ENCODE measurements around the gene PRKAG2.

The PRKAG2 gene

GRCh38 chr7:151674161-151674920 is 202.6 kb downstream of the PRKAG2 start:
- no CpG with 5 or more reads among the region's 10 CpGs for WGBS, 2 donors (ENCODE audit: extremely low coverage in 2 of 2, insufficient read length in 2 of 2, insufficient replicate concordance in 1 of 2)
- DNase-seq (ENCODE audit: low spot score) = no peak

DNA sequence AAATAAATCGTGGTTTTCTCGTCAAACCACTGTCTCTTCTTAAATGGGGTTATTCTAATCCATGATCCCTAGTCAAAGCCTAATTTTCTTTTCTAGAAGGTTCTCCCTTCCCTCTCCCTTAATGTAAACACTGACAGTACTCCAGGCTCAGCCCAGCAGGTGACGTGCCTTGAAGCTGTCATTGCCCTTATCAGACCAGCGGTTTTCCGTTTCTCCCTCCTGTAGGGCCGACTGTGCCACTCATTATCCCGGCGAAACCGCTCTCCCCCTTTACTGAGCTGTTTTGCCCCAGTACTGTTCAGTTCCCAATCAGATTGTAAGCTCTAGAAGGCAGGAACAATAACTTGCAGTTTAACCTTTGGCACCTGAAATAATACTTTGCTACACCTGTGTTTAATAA is 203.7 kb downstream of the PRKAG2 start:
- Histone ChIP-seq H2AK5ac (ENCODE audit: low read depth, low read length) (no peak overlapping the region), H3K27ac (replicated peaks; ENCODE audit: low read length) (no peak overlapping the region), H3K9ac (ENCODE audit: low read depth, low read length, poor library complexity) (no peak overlapping the region), H2BK15ac (ENCODE audit: low read length) (no peak overlapping the region), H2AFZ (ENCODE audit: low read length) (no peak overlapping the region), H3K79me1 (ENCODE audit: low read depth, low read length) (no peaks in the 10 kb centered on the region), H4K8ac (ENCODE audit: low read depth, low read length) (no peak overlapping the region), H2BK12ac (ENCODE audit: low read length) (no peak overlapping the region), H3K9me3 (replicated peaks in 1 of 2; ENCODE audit: control insufficient read depth in 2 of 2, insufficient read depth in 1 of 2, low read depth in 1 of 2, low read length in 2 of 2) (peaks cover 0 to 4% of the 10 kb centered on the region in 2 donors), H3K4ac (ENCODE audit: low read length) (no peak overlapping the region), H3K27me3 (ENCODE audit: control insufficient read depth in 3 of 3, insufficient read depth in 3 of 3, low read depth in 1 of 3, low read length in 3 of 3) (no peaks in the 10 kb centered on the region), H3K36me3 (replicated peaks in 1 of 2; ENCODE audit: control insufficient read depth in 2 of 2, insufficient read depth in 2 of 2, low read length in 2 of 2) (no peaks in the 10 kb centered on the region), H3K4me2 (ENCODE audit: insufficient read depth, low read length, poor library complexity, severe bottlenecking) (no peak overlapping the region), H3K14ac (ENCODE audit: low read length) (no peak overlapping the region), H4K91ac (ENCODE audit: low read depth, low read length, poor library complexity) (no peak overlapping the region), H3K23ac (ENCODE audit: low read depth, low read length, poor library complexity) (no peak overlapping the region), H2BK5ac (ENCODE audit: low read length) (no peak overlapping the region), H3K18ac (ENCODE audit: low read length) (no peak overlapping the region), H3K4me1 (ENCODE audit: control insufficient read depth in 2 of 2, insufficient read depth in 1 of 2, low read depth in 1 of 2, low read length in 2 of 2) (peaks cover 5 to 8% of the 10 kb centered on the region in 2 donors), H3K4me3 (ENCODE audit: low read length in 2 of 2) (no peak overlapping the region), H2BK120ac (ENCODE audit: low read depth, low read length) (no peak overlapping the region)
- WGBS, 2 donors (ENCODE audit: extremely low coverage in 2 of 2, insufficient read length in 2 of 2, insufficient replicate concordance in 1 of 2) = no CpG with 5 or more reads among the region's 9 CpGs
- no peak for DNase-seq (ENCODE audit: low spot score)

More at GRCh38 chr7:151674161-151674920, 202.6 kb downstream of the PRKAG2 start:
- Histone ChIP-seq H3K27me3 (ENCODE audit: control insufficient read depth in 3 of 3, insufficient read depth in 3 of 3, low read depth in 1 of 3, low read length in 3 of 3) (no peaks in the 10 kb centered on the region), H3K18ac (ENCODE audit: low read length) (no peak overlapping the region), H3K27ac (replicated peaks; ENCODE audit: low read length) (no peak overlapping the region), H3K4me2 (ENCODE audit: insufficient read depth, low read length, poor library complexity, severe bottlenecking) (no peak overlapping the region), H3K9ac (ENCODE audit: low read depth, low read length, poor library complexity) (no peak overlapping the region), H2BK12ac (ENCODE audit: low read length) (no peak overlapping the region), H3K9me3 (replicated peaks in 1 of 2; ENCODE audit: control insufficient read depth in 2 of 2, insufficient read depth in 1 of 2, low read depth in 1 of 2, low read length in 2 of 2) (peaks cover 0 to 4% of the 10 kb centered on the region in 2 donors), H3K23ac (ENCODE audit: low read depth, low read length, poor library complexity) (no peak overlapping the region), H2BK15ac (ENCODE audit: low read length) (no peak overlapping the region), H2BK5ac (ENCODE audit: low read length) (no peak overlapping the region), H3K4ac (ENCODE audit: low read length) (no peak overlapping the region), H3K4me1 (ENCODE audit: control insufficient read depth in 2 of 2, insufficient read depth in 1 of 2, low read depth in 1 of 2, low read length in 2 of 2) (peaks cover 8 to 10% of the 10 kb centered on the region in 2 donors), H4K8ac (ENCODE audit: low read depth, low read length) (no peak overlapping the region), H3K4me3 (ENCODE audit: low read length in 2 of 2) (no peak overlapping the region), H3K36me3 (replicated peaks in 1 of 2; ENCODE audit: control insufficient read depth in 2 of 2, insufficient read depth in 2 of 2, low read length in 2 of 2) (no peaks in the 10 kb centered on the region), H3K79me1 (ENCODE audit: low read depth, low read length) (no peaks in the 10 kb centered on the region), H3K14ac (ENCODE audit: low read length) (no peak overlapping the region), H2AFZ (ENCODE audit: low read length) (no peak overlapping the region), H4K91ac (ENCODE audit: low read depth, low read length, poor library complexity) (no peak overlapping the region), H2AK5ac (ENCODE audit: low read depth, low read length) (no peak overlapping the region), H2BK120ac (ENCODE audit: low read depth, low read length) (no peak overlapping the region)

GRCh38 chr7:151672716-151673115 is 204.2 kb downstream of the PRKAG2 start:
- Histone ChIP-seq H3K23ac (ENCODE audit: low read depth, low read length, poor library complexity) (no peak overlapping the region), H3K4me3 (ENCODE audit: low read length in 2 of 2) (no peak overlapping the region), H3K14ac (ENCODE audit: low read length) (peak overlapping the region; percentile 3), H3K79me1 (ENCODE audit: low read depth, low read length) (no peaks in the 10 kb centered on the region), H3K36me3 (replicated peaks in 1 of 2; ENCODE audit: control insufficient read depth in 2 of 2, insufficient read depth in 2 of 2, low read length in 2 of 2) (no peaks in the 10 kb centered on the region), H2BK12ac (ENCODE audit: low read length) (no peak overlapping the region), H3K27ac (replicated peaks; ENCODE audit: low read length) (no peak overlapping the region), H2AK5ac (ENCODE audit: low read depth, low read length) (peak overlapping the region; percentile 53), H2BK120ac (ENCODE audit: low read depth, low read length) (no peak overlapping the region), H3K27me3 (ENCODE audit: control insufficient read depth in 3 of 3, insufficient read depth in 3 of 3, low read depth in 1 of 3, low read length in 3 of 3) (no peaks in the 10 kb centered on the region), H4K8ac (ENCODE audit: low read depth, low read length) (no peak overlapping the region), H3K4me1 (ENCODE audit: control insufficient read depth in 2 of 2, insufficient read depth in 1 of 2, low read depth in 1 of 2, low read length in 2 of 2) (peaks cover 5 to 8% of the 10 kb centered on the region in 2 donors), H3K4ac (ENCODE audit: low read length) (no peak overlapping the region), H3K9me3 (replicated peaks in 1 of 2; ENCODE audit: control insufficient read depth in 2 of 2, insufficient read depth in 1 of 2, low read depth in 1 of 2, low read length in 2 of 2) (peaks cover 0 to 4% of the 10 kb centered on the region in 2 donors), H2AFZ (ENCODE audit: low read length) (no peak overlapping the region), H4K91ac (ENCODE audit: low read depth, low read length, poor library complexity) (no peak overlapping the region), H3K18ac (ENCODE audit: low read length) (peak overlapping the region; percentile 20), H2BK15ac (ENCODE audit: low read length) (no peak overlapping the region), H2BK5ac (ENCODE audit: low read length) (no peak overlapping the region), H3K4me2 (ENCODE audit: insufficient read depth, low read length, poor library complexity, severe bottlenecking) (no peak overlapping the region), H3K9ac (ENCODE audit: low read depth, low read length, poor library complexity) (no peak overlapping the region)
- no CpG with 5 or more reads among the region's 9 CpGs for WGBS, 2 donors (ENCODE audit: extremely low coverage in 2 of 2, insufficient read length in 2 of 2, insufficient replicate concordance in 1 of 2)
- DNase-seq (ENCODE audit: low spot score) = no peak

DNA sequence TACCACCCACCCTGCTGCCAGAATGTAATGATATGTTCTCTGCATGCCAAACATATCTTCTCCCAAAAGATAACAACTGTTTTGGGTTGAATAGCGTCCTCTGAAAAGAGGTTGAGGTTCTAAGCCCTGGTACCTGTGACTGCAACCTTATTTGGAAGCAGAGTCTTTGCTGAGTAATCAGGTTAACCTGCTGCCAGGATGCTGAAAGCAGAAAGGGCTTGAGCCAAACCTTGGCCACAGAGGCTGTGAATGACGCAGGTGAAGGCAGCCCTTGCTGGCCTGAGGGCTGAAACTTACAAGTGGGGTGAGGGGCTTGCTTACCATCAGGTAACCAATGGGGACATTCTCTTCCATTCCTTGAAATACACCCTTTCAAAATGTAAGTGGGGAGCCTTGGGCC is 205.4 kb downstream of the PRKAG2 start:
- Histone ChIP-seq H3K9me3 (replicated peaks in 1 of 2; ENCODE audit: control insufficient read depth in 2 of 2, insufficient read depth in 1 of 2, low read depth in 1 of 2, low read length in 2 of 2) (peaks cover 0 to 7% of the 10 kb centered on the region in 2 donors), H3K23ac (ENCODE audit: low read depth, low read length, poor library complexity) (no peak overlapping the region), H3K4ac (ENCODE audit: low read length) (no peak overlapping the region), H2BK5ac (ENCODE audit: low read length) (no peak overlapping the region), H3K14ac (ENCODE audit: low read length) (no peak overlapping the region), H3K36me3 (replicated peaks in 1 of 2; ENCODE audit: control insufficient read depth in 2 of 2, insufficient read depth in 2 of 2, low read length in 2 of 2) (no peaks in the 10 kb centered on the region), H2AK5ac (ENCODE audit: low read depth, low read length) (no peak overlapping the region), H3K4me2 (ENCODE audit: insufficient read depth, low read length, poor library complexity, severe bottlenecking) (no peak overlapping the region), H4K91ac (ENCODE audit: low read depth, low read length, poor library complexity) (no peak overlapping the region), H2AFZ (ENCODE audit: low read length) (no peak overlapping the region), H3K27me3 (ENCODE audit: control insufficient read depth in 3 of 3, insufficient read depth in 3 of 3, low read depth in 1 of 3, low read length in 3 of 3) (no peaks in the 10 kb centered on the region), H3K18ac (ENCODE audit: low read length) (no peak overlapping the region), H3K9ac (ENCODE audit: low read depth, low read length, poor library complexity) (no peak overlapping the region), H3K4me1 (ENCODE audit: control insufficient read depth in 2 of 2, insufficient read depth in 1 of 2, low read depth in 1 of 2, low read length in 2 of 2) (peaks cover 5 to 8% of the 10 kb centered on the region in 2 donors), H2BK15ac (ENCODE audit: low read length) (no peak overlapping the region), H4K8ac (ENCODE audit: low read depth, low read length) (no peak overlapping the region), H3K27ac (replicated peaks; ENCODE audit: low read length) (no peak overlapping the region), H3K79me1 (ENCODE audit: low read depth, low read length) (no peaks in the 10 kb centered on the region), H3K4me3 (ENCODE audit: low read length in 2 of 2) (no peak overlapping the region), H2BK120ac (ENCODE audit: low read depth, low read length) (no peak overlapping the region), H2BK12ac (ENCODE audit: low read length) (no peak overlapping the region)
- no peak for DNase-seq (ENCODE audit: low spot score)
- no CpG with 5 or more reads among the region's 2 CpGs for WGBS, 2 donors (ENCODE audit: extremely low coverage in 2 of 2, insufficient read length in 2 of 2, insufficient replicate concordance in 1 of 2)
